H9 (cell line): ENCODE data around the gene UBE2L5. TPM values are rescaled to one million over a fixed set of nuclear protein-coding genes. Genes with fewer than 3 reads are reported as not detected.

Source experiments
- DNase-seq: peaks from one replicate; pipeline ENCODE4 v3.0.0-alpha.2; 2017
- H2AFZ ChIP-seq: one replicate; pipeline ENCODE4 v1.6.1; 2013; ENCODE audit warnings: mild to moderate bottlenecking, low read length, control low read depth, moderate library complexity
- H2AK5ac ChIP-seq: 2 replicates; pipeline ENCODE4 v1.6.1; 2013; ENCODE audit warnings: low read length, control low read depth, mixed read lengths; ENCODE audit not compliant: insufficient read length
- H2BK120ac ChIP-seq: one replicate; pipeline ENCODE4 v1.6.1; 2013; ENCODE audit warnings: low read depth, mild to moderate bottlenecking, low read length, control low read depth, inconsistent platforms; ENCODE audit not compliant: poor library complexity, severe bottlenecking
- H2BK12ac ChIP-seq: 2 replicates; pipeline ENCODE4 v1.6.1; 2013; ENCODE audit warnings: low read length, control low read depth, mixed read lengths, low read depth; ENCODE audit not compliant: insufficient read length
- H2BK15ac ChIP-seq: 2 replicates; pipeline ENCODE4 v1.6.1; 2013; ENCODE audit warnings: low read depth, low read length, control low read depth
- H2BK20ac ChIP-seq: one replicate; pipeline ENCODE4 v1.6.1; 2013; ENCODE audit warnings: low read depth, mild to moderate bottlenecking, low read length, control low read depth, inconsistent platforms; ENCODE audit not compliant: poor library complexity, severe bottlenecking
- H2BK5ac ChIP-seq: 2 replicates; pipeline ENCODE4 v1.6.1; 2013; ENCODE audit warnings: low read length, control low read depth, mixed read lengths; ENCODE audit not compliant: insufficient read length
- H3K14ac ChIP-seq: 2 replicates; pipeline ENCODE4 v1.6.1; 2013; ENCODE audit warnings: low read length, control low read depth; ENCODE audit not compliant: insufficient read depth
- H3K18ac ChIP-seq: 2 replicates; pipeline ENCODE4 v1.6.1; 2013; ENCODE audit warnings: low read depth, mild to moderate bottlenecking, mixed read lengths, low read length, control low read depth; ENCODE audit not compliant: insufficient read length
- H3K23ac ChIP-seq: 2 replicates; pipeline ENCODE4 v1.6.1; 2013; ENCODE audit warnings: low read length, control low read depth, mixed read lengths, low read depth; ENCODE audit not compliant: insufficient read length
- H3K23me2 ChIP-seq: 2 replicates; pipeline ENCODE4 v1.6.1; 2013; ENCODE audit warnings: low read depth, mild to moderate bottlenecking, mixed read lengths, low read length, control low read depth; ENCODE audit not compliant: insufficient read length, poor library complexity, severe bottlenecking
- H3K27ac ChIP-seq: 2 replicates; pipeline ENCODE4 v1.5.1; 2013; ENCODE audit warnings: low read length, control low read depth, mixed read lengths, low read depth; ENCODE audit not compliant: insufficient read length
- H3K27me3 ChIP-seq: 2 replicates; pipeline ENCODE4 v1.6.1; 2013; ENCODE audit warnings: low read length, control low read depth, inconsistent platforms; ENCODE audit not compliant: insufficient read depth
- H3K4ac ChIP-seq: 2 replicates; pipeline ENCODE4 v1.6.1; 2013; ENCODE audit warnings: low read depth, mild to moderate bottlenecking, control low read depth, inconsistent platforms, low read length, moderate library complexity
- H3K4me1 ChIP-seq: 2 replicates; pipeline ENCODE4 v1.6.1; 2013; ENCODE audit warnings: low read length, control low read depth, inconsistent platforms; ENCODE audit not compliant: insufficient read depth
- H3K4me2 ChIP-seq: 2 replicates; pipeline ENCODE4 v1.6.1; 2013; ENCODE audit warnings: low read length, control low read depth, mixed read lengths; ENCODE audit not compliant: insufficient read length, insufficient read depth
- H3K56ac ChIP-seq: 2 replicates; pipeline ENCODE4 v1.6.1; 2013; ENCODE audit warnings: low read depth, mild to moderate bottlenecking, mixed read lengths, low read length, control low read depth; ENCODE audit not compliant: insufficient read length
- H3K79me1 ChIP-seq: 2 replicates; pipeline ENCODE4 v1.6.1; 2013; ENCODE audit warnings: low read depth, mild to moderate bottlenecking, moderate library complexity, low read length, control low read depth, inconsistent platforms; ENCODE audit not compliant: insufficient read depth, poor library complexity, severe bottlenecking
- H3K79me2 ChIP-seq: 2 replicates; pipeline ENCODE4 v1.6.1; 2013; ENCODE audit warnings: low read length, control low read depth, inconsistent platforms; ENCODE audit not compliant: insufficient read depth
- H3K9ac ChIP-seq: 2 replicates; pipeline ENCODE4 v1.6.1; 2013; ENCODE audit warnings: low read length, control low read depth, mixed read lengths; ENCODE audit not compliant: insufficient read length; ENCODE audit errors: extremely low read depth
- H3K9me3 ChIP-seq: one replicate; pipeline ENCODE4 v1.6.1; 2013; ENCODE audit warnings: low read depth, low read length, inconsistent platforms; ENCODE audit not compliant: control insufficient read depth
- H3T11ph ChIP-seq: one replicate; pipeline ENCODE4 v1.6.1; 2013; ENCODE audit warnings: mild to moderate bottlenecking, low read length, control low read depth, inconsistent platforms
- H4K20me1 ChIP-seq: one replicate; pipeline ENCODE4 v1.6.1; 2013; ENCODE audit not compliant: control insufficient read depth, insufficient read length, insufficient read depth
- H4K5ac ChIP-seq: 2 replicates; pipeline ENCODE4 v1.6.1; 2013; ENCODE audit warnings: low read depth, mild to moderate bottlenecking, mixed read lengths, low read length, control low read depth; ENCODE audit not compliant: insufficient read length
- H4K8ac ChIP-seq: replicated peaks from 2 replicates; pipeline ENCODE4 v1.6.1; 2013; ENCODE audit warnings: low read length, control low read depth, mixed read lengths, low read depth; ENCODE audit not compliant: insufficient read length
- H4K91ac ChIP-seq: 2 replicates; pipeline ENCODE4 v1.6.1; 2013; ENCODE audit warnings: low read depth, mild to moderate bottlenecking, moderate library complexity, mixed read lengths, low read length, control low read depth; ENCODE audit not compliant: insufficient read length
- H3K27ac Mint-ChIP-seq, 3 experiments: 2 replicates in 2 of 3; 3 replicates in 1 of 3; pipeline ENCODE4 v1.8.0; 2020 to 2021; ENCODE audit warnings: mixed read lengths in 3 of 3, mild to moderate bottlenecking in 1 of 3, moderate library complexity in 1 of 3
- H3K27me3 Mint-ChIP-seq: 2 replicates; pipeline ENCODE4 v1.8.0; 2021; ENCODE audit warnings: low read depth, mild to moderate bottlenecking, moderate library complexity, mixed read lengths
- H3K36me3 Mint-ChIP-seq, 3 experiments: 2 replicates in 2 of 3; 3 replicates in 1 of 3; pipeline ENCODE4 v1.8.0; 2020 to 2021; ENCODE audit warnings: low read depth in 3 of 3, mixed read lengths in 3 of 3; ENCODE audit not compliant: insufficient read depth in 1 of 3
- H3K4me1 Mint-ChIP-seq, 2 experiments: 2 replicates each; pipeline ENCODE4 v1.8.0; 2020; ENCODE audit warnings: mixed read lengths in 2 of 2
- H3K4me3 Mint-ChIP-seq, 2 experiments: 2 replicates in 1 of 2; 3 replicates in 1 of 2; pipeline ENCODE4 v1.8.0; 2020 to 2021; ENCODE audit warnings: mild to moderate bottlenecking in 2 of 2, mixed read lengths in 2 of 2, moderate library complexity in 1 of 2
- H3K9me3 Mint-ChIP-seq, 2 experiments: 2 replicates in 1 of 2; 3 replicates in 1 of 2; pipeline ENCODE4 v1.8.0; 2020; ENCODE audit warnings: mild to moderate bottlenecking in 2 of 2, mixed read lengths in 2 of 2, moderate library complexity in 1 of 2
- CTCF ChIP-seq: fragments of 200-600 bp; sonication (generic); conservative IDR thresholded peaks from 3 replicates; pipeline ENCODE4 v1.8.0; 2021; ENCODE audit warnings: antibody characterized with exemption, mild to moderate bottlenecking
- WGBS: extraction: QIAGEN DNeasy Blood & Tissue Kit; methylation state at CpG from one replicate; pipeline ENCODE4 v1.1.7; 2013; ENCODE audit warnings: missing lambda C conversion rate, low lambda C conversion rate, mixed read lengths; ENCODE audit not compliant: insufficient read length; ENCODE audit errors: extremely low coverage; 5-methylcytosine and 5-hydroxymethylcytosine counted together
- total RNA-seq: library from RNA; stranded (reverse); gene quantifications from 2 replicates; pipeline ENCODE4 v1.2.1, GENCODE V29; 2021

Gene UBE2L5
- total RNA-seq, 1 experiment from 2014 or later = 0.20 TPM

- Mint-ChIP-seq H3K27ac (no peak overlapping the region), H3K9me3 (no peaks in the 10 kb centered on the region; a peak in 2 of 5 replicates), H3K4me3 (no peak overlapping the region), H3K36me3 (no peaks in the 10 kb centered on the region), H3K27me3 (peaks cover 3% of the 10 kb centered on the region), H3K4me1 (peaks cover 14 to 19% of the 10 kb centered on the region in 2 experiments)
- no peaks in the 10 kb centered on the region for H3K9me3 ChIP-seq
- no peak overlapping the region for H3K18ac ChIP-seq
- H3K9ac ChIP-seq = no peak overlapping the region
- peaks cover 9% of the 10 kb centered on the region for H3K23me2 ChIP-seq
- WGBS = no CpG with 5 or more reads among the region's 8 CpGs
- no peak overlapping the region for H2BK20ac ChIP-seq
- no peaks in the 10 kb centered on the region for H3K79me2 ChIP-seq
- no peaks in the 10 kb centered on the region for H3K79me1 ChIP-seq
- H2BK5ac ChIP-seq = no peak overlapping the region
- H2AK5ac ChIP-seq = no peak overlapping the region
- no peak overlapping the region for H4K5ac ChIP-seq
- H3K27me3 ChIP-seq = no peaks in the 10 kb centered on the region
- H3K4ac ChIP-seq = no peak overlapping the region
- H3K56ac ChIP-seq = no peak overlapping the region
- H2BK12ac ChIP-seq = no peak overlapping the region
- no peak for TF ChIP-seq CTCF
- no peak overlapping the region for H2BK120ac ChIP-seq
- peaks cover 2% of the 10 kb centered on the region for H4K20me1 ChIP-seq
- no peak overlapping the region for H4K8ac ChIP-seq
- peaks cover 6% of the 10 kb centered on the region; the same call in 1 of the 2 replicates for H3K4me1 ChIP-seq
- H2AFZ ChIP-seq = no peak overlapping the region
- H3K27ac ChIP-seq = no peak overlapping the region
- H4K91ac ChIP-seq = no peak overlapping the region
- no peak overlapping the region for H3K14ac ChIP-seq
- H3T11ph ChIP-seq = no peak overlapping the region
- no peak overlapping the region for H3K23ac ChIP-seq
- no peak overlapping the region for H2BK15ac ChIP-seq
- DNase-seq = no peak
- no peak overlapping the region for H3K4me2 ChIP-seq
Measured at GRCh38 chr13:30440910-30441703, 18.8 kb downstream of the UBE2L5 start.
